ENCODE data around the gene CASK.

CASK gene

DNA sequence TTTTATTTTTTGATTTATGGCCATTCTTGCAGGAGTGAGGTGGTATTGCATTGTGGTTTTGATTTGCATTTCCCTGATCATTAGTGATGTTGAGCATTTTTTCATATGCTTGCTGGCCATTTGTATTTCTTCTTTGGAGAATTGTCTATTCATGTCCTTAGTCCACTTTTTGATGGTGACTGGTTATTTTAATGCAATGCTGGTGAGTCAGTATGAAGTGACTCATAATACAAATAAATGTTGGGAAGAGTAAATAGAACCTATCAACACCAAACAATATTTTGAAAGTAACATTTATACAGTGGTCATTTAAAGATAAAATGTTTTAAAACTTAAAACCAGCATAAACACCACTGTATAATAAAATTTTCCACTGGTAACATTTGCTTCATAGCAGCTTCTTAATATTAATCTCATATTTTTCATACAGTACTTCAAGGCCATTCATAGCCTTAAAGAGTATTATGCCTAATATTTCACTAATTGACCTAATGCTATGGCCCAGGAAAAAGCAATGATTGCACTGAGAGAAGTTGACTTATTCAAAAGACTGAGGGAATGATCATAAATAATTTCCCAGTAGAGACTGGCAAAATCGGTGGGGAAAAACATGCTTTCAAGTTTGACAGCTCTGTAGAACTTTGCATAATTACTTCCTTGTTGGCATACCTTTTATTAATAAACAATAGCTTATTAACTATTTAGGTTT is 33.9 kb downstream of the CASK start:
- in situ Hi-C loops (cut with HindIII; ENCODE audit: low pct_ligation_motif_present, low sequenced_read_pairs), result no loop called here
- Histone ChIP-seq H3K27ac (no peak overlapping the region), H3K27me3 (replicated peaks) (no peaks in the 10 kb centered on the region), H3K36me3 (replicated peaks) (no peaks in the 10 kb centered on the region), H3K4me3 (ENCODE audit: low read depth, low read length) (no peak overlapping the region)
- DNase-seq, result no peak
- TF ChIP-seq, protein P1, sequence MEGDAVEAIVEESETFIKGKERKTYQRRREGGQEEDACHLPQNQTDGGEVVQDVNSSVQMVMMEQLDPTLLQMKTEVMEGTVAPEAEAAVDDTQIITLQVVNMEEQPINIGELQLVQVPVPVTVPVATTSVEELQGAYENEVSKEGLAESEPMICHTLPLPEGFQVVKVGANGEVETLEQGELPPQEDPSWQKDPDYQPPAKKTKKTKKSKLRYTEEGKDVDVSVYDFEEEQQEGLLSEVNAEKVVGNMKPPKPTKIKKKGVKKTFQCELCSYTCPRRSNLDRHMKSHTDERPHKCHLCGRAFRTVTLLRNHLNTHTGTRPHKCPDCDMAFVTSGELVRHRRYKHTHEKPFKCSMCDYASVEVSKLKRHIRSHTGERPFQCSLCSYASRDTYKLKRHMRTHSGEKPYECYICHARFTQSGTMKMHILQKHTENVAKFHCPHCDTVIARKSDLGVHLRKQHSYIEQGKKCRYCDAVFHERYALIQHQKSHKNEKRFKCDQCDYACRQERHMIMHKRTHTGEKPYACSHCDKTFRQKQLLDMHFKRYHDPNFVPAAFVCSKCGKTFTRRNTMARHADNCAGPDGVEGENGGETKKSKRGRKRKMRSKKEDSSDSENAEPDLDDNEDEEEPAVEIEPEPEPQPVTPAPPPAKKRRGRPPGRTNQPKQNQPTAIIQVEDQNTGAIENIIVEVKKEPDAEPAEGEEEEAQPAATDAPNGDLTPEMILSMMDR (IDR thresholded peaks at IDR 0.05; ENCODE audit: low read depth, low read length, missing control alignments), result no peak

DNA sequence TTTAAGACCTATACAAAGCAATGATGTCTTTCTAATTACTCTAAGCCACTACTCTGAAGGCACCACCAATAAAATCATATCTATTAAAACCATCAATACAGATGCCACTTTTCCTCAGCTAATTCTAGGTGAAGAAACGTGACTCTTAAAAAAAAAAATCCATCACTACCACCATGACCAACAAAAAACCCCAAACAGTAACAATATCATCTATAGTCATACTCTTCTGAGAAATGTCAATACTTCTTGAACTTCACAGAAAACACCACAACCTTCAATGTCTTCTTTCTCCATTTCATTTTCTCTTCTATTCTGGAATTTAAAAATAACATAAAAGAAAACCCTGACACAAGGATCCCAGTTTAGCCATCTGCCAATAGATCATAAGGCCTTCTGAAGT is 35.7 kb downstream of the CASK start:
- H3K27me3 ChIP-seq (replicated peaks), result no peaks in the 10 kb centered on the region
- no peak for DNase-seq
- no peak overlapping the region for H3K4me3 ChIP-seq (ENCODE audit: low read depth, low read length)
- in situ Hi-C loops (cut with HindIII; ENCODE audit: low pct_ligation_motif_present, low sequenced_read_pairs), result no loop called here
- H3K27ac ChIP-seq, result no peak overlapping the region
- TF ChIP-seq, protein P1 (IDR thresholded peaks at IDR 0.05; ENCODE audit: low read depth, low read length, missing control alignments), result no peak
- no peaks in the 10 kb centered on the region for H3K36me3 ChIP-seq (replicated peaks)

DNA sequence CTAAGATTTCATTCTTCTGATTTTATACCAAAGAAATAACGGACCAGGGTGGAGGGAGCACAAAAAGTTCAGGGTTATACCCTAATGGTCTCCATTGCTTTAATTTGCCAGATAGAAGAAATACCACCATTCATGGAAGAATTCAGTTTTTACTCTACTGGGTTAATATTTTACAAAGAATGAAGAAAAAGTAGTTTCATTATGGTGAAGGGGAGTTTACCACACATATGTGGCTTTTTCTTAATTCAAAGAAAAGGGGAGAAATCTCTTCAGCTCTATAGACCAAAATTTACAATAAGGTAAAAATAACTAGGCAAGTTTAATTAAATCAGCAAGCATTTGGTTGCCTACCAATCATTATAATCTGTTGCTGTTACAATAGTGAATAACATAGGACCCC is 37.6 kb downstream of the CASK start:
- Histone ChIP-seq H3K36me3 (replicated peaks) (no peaks in the 10 kb centered on the region), H3K27me3 (replicated peaks) (no peaks in the 10 kb centered on the region), H3K4me3 (ENCODE audit: low read depth, low read length) (no peak overlapping the region), H3K27ac (no peak overlapping the region)
- TF ChIP-seq, protein P1 (IDR thresholded peaks at IDR 0.05; ENCODE audit: low read depth, low read length, missing control alignments), result no peak
- in situ Hi-C loops (cut with HindIII; ENCODE audit: low pct_ligation_motif_present, low sequenced_read_pairs), result no loop called here
- no peak for DNase-seq

DNA sequence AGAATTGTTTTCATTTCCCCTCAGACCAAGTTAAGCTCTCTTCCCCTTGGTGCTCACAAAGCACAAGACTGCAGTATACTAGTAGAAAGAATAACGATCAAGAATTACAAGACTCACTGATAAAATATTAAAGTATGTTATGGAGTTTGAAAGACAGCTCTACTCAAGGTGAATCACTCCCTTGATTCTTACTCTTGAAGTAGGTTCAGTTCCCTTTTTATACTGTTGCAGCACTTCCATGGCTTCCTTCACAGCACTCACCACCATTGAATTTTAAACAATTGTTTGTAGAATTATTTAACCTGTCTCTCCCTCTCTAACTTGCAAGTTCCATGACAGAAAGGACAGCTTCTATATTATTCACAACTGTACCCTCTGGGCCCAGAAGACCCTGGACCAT is 42.2 kb downstream of the CASK start:
- no peak for DNase-seq
- no peaks in the 10 kb centered on the region for H3K36me3 ChIP-seq (replicated peaks)
- TF ChIP-seq, protein P1 (IDR thresholded peaks at IDR 0.05; ENCODE audit: low read depth, low read length, missing control alignments), result no peak
- H3K27me3 ChIP-seq (replicated peaks), result no peaks in the 10 kb centered on the region
- in situ Hi-C loops (cut with HindIII; ENCODE audit: low pct_ligation_motif_present, low sequenced_read_pairs), result no loop called here
- H3K27ac ChIP-seq, result no peak overlapping the region
- H3K4me3 ChIP-seq (ENCODE audit: low read depth, low read length), result no peak overlapping the region

DNA sequence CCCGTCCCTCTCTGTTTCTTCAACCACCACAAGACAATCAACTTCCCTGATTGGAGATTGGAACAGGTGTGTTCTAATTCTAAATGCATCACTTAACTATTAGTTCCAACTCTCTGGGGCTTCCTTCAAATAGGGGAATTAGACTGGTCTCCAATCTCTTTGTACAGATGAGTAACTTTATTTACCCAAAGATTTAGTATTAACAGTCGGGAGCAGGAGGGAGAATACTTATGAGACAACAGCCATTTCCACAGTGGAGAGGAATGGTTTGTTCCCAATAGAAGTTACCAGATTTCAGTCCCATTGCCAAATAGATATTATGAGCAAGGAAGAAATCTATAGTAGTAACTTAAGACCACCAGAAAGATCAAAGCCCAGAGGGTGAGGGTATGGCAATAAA is 46.2 kb downstream of the CASK start:
- Histone ChIP-seq H3K4me3 (ENCODE audit: low read depth, low read length) (no peak overlapping the region), H3K36me3 (replicated peaks) (no peaks in the 10 kb centered on the region), H3K27ac (no peak overlapping the region), H3K27me3 (replicated peaks) (no peaks in the 10 kb centered on the region)
- TF ChIP-seq, protein P1 (IDR thresholded peaks at IDR 0.05; ENCODE audit: low read depth, low read length, missing control alignments), result no peak
- in situ Hi-C loops (cut with HindIII; ENCODE audit: low pct_ligation_motif_present, low sequenced_read_pairs), result no loop called here
- no peak for DNase-seq

DNA sequence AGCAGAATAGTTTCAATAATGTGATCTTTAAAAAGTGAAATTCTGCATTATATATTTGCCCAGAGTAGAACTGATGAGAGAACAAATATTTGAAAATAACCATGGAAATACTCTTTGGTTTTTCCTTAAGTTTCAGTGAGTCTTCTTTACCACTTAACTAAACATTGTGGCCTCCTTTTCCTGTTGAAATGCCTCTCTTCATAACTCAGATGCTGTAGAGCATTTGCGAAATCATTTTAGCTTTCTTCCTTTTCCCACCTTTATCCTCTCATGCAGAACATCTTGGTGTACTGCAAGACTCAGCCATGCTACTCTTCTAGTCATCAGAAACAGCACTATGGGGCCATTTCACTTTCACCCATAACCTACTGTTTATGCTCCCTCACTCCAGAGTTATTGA is 48.2 kb downstream of the CASK start:
- DNase-seq, result no peak
- TF ChIP-seq, protein P1 (IDR thresholded peaks at IDR 0.05; ENCODE audit: low read depth, low read length, missing control alignments), result no peak
- no peaks in the 10 kb centered on the region for H3K27me3 ChIP-seq (replicated peaks)

More for the DNA sequence above, 48.2 kb downstream of the CASK start:
- in situ Hi-C loops (cut with HindIII; ENCODE audit: low pct_ligation_motif_present, low sequenced_read_pairs), result no loop called here
- Histone ChIP-seq H3K27ac (no peak overlapping the region), H3K36me3 (replicated peaks) (no peaks in the 10 kb centered on the region), H3K4me3 (ENCODE audit: low read depth, low read length) (no peak overlapping the region)
